GM18873 (cell line): Measurements from ENCODE around the gene GUCY2F.

ENCODE experiments used
- ATAC-seq: cut with Tn5 transposase; IDR thresholded peaks from one replicate; pipeline ENCODE4 v1.9.1; 2021; ENCODE audit warnings: mild to moderate bottlenecking, moderate library complexity, moderate number of reproducible peaks; ENCODE audit not compliant: unreplicated experiment, low FRiP score

Gene GUCY2F

DNA sequence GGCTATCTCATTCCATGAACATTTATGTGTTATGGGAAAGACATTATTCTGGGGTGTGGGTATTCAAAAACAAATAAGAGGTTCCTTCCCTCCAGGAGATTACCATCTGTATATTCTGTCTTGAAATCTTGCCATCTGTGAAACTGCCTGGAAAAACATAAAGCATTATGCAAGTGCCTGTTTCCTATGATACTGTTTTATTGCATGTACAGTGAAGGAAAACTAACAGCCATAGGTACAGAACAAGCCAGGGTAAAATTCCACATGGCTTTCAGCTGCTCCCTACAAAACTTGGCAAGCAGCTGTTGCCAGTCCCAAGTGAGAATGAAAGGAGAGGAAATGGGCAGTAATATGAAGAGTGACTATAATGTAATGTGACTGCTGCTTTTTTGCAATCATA is 136.0 kb downstream of the GUCY2F start:
- no peak for ATAC-seq

- no peak for ATAC-seq
These were observed 137.2 kb downstream of the GUCY2F start for GRCh38 chrX:109344678-109345077.

- no peak for ATAC-seq
These were observed 137.8 kb downstream of the GUCY2F start for GRCh38 chrX:109344101-109344500.

DNA sequence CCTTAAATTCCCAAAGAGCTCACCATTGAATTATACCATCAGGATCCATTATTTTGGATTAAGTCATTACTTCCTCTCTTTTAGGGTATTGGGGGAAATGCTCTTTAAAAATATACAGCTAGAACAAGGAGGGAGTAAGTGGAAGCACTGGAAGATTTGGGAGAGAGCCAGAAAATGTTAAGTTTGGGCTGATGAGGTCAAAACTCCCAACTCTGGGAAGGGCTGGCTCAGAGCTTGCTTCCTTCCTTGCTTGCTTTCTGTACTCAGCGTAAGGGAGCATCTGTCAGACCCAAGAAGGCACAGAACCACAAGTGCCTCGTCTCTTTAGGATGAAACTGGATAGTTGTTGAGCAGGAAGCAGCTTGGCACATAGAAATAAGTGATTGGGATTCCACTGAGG is 138.2 kb downstream of the GUCY2F start:
- ATAC-seq = no peak

- ATAC-seq = no peak
These were observed 145.7 kb downstream of the GUCY2F start for GRCh38 chrX:109336141-109336540.

- ATAC-seq = no peak
These were observed 154.6 kb downstream of the GUCY2F start for GRCh38 chrX:109327251-109327650.
